HT-29 (cell line): ENCODE measurements around the gene CYB561D1. TPM values are rescaled to one million over a fixed set of nuclear protein-coding genes. Genes with fewer than 3 reads are reported as not detected.

Source experiments
- DNase-seq: peaks from one replicate; pipeline ENCODE4 v3.0.0-alpha.2; 2015; ENCODE audit warnings: low spot score
- total RNA-seq: library from RNA; depleted of rRNA; stranded (reverse); fragments of >200 nt; shearing (Covaris generic); gene quantifications from 2 replicates; pipeline ENCODE4 v1.2.3, GENCODE V29; 2014

Gene CYB561D1
- total RNA-seq, 1 experiment from 2014 or later = 5.9 TPM

- DNase-seq = no peak
Observed at GRCh38 chr1:109479901-109480300, 14.0 kb upstream of the CYB561D1 start.

- no peak for DNase-seq
Observed at GRCh38 chr1:109481646-109482045, 12.2 kb upstream of the CYB561D1 start.

DNA sequence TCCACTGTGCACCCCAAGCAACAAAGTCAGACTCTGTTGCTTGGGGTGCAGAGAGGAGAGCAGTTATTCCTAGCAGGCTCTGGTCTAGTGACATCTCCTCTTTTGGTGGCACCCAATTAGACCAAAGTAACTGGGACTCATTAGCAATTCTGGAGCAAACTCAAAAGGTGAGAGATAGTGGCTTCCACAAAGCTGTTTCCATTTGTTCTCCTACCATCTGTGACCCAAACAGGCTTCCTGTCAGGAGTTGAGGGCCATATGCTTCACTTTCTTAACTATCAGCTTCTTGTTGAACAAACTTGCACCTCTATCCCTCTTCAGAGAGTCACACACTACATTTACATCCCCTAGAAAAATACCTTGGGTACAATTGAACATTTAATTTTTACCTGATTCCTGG lies 11.7 kb upstream of the CYB561D1 start:
- DNase-seq = no peak

DNA sequence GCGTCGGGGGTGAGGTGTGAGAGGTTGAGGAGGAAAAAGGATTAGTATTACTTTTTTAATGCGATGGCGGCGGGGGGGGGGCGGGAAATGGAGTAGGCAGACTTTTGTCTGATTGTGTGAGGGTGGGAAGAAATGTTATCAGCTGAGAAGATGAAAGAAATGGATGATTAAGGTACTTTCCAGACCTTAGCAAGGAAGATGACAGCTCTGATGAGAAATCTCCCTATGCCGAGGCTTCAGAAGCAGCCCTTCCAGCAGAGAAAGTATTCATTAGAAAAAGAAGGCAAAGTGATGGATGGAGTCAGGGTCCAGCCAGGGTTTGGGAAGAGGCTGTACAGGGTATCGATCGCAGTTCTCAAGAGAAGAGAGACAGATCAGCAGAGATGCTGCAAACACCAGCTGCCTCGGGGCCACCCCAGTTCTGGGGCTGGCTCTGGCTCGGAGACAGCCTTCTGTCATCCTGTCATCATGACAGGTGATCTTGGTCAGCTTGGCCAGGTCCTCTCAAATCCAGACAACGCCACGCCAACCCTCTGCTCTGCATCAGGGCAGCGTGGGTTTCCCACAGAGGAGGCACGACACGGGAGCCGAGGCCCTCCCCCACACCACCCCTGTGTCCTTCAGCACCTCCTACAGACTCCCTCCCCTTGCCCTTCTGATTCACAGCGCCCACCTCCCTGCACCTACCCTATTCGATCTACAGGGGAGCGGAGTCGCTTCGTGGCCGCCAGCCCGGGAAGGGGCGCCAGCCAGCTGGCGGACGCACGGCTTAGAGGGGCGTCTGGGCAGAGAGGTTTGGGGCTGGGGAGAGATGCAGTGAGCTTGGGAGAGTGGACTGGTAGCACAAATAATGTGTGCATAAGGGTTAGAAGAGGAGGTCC lies 10.9 kb upstream of the CYB561D1 start:
- DNase-seq = no peak

DNA sequence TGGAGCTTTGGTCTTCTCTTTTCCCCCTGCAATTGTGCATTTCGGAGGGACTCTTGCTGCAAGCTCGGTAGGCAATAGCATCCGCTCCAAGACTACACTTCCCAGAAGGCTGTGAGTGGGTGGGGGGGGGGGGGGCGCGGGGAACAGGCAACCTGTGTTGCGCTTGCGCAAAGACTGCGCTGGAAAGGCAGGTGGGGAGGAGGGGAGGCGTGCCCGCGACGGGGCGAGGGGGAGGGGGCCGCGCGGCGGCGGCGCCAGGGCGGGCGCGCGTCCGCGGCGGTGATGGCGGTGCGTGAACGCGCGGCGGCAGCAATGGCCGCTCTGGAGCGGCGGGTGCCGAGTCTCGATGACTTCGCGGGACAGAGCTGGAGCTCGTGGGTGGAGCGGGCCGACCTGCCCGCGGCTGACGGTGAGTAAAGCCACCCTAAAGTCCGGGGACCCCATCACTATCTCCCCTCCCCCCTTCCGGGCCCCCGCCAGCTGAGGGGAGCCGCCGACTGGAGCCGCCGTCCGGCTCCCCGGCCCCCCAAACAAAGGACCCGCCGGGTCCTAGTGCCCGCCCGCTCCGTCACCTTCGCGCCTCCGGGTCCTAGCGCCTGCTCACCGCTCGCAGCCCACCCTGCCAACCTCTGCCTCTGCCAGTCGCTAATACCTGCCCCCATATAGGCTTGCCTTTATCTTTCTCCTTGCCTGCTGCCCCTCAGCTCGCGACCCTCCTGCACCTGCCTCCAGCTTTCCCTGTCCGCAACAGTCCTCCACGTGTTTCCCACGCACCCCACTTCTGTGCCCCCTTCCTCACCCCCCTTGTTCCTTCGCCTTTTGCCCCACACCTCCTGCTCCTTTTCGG lies 10.0 kb upstream of the CYB561D1 start, which contains the start of gene ATXN7L2:
Gene ATXN7L2 (plus strand): TSS at position 234 of the 847 bp plus-strand sequence. CDS start 49 bp downstream, at position 283.
- DNase-seq = peak; percentile 85

GRCh38 chr1:109484519-109484975 lies 9.3 kb upstream of the CYB561D1 start:
- DNase-seq = no peak

DNA sequence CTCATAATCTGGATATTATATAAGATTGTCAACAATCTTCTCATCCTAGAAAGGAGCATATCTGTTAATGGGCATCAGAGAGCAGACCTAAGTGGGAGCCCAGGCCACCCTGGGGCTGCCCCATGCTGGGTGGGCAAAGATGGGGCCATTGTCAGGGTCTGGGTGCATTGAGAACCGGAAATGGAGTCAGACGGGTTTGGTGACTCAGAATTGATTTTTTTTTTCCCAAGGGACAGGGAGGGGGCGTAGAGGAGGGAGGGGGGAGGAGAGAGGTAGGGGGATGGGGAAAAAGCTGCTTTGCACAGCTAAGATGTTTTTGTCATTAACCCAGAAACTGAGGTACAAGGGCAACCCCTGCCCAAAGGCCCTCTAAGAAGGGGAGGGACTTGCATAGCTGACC lies 8.9 kb upstream of the CYB561D1 start:
- no peak for DNase-seq

GRCh38 chr1:109487261-109487660 lies 6.6 kb upstream of the CYB561D1 start:
- no peak for DNase-seq

- DNase-seq = no peak
Observed at GRCh38 chr1:109488201-109488600, 5.7 kb upstream of the CYB561D1 start.

- no peak for DNase-seq
Observed at GRCh38 chr1:109488696-109489095, 5.2 kb upstream of the CYB561D1 start.

GRCh38 chr1:109490029-109490933 lies 3.6 kb upstream of the CYB561D1 start:
- DNase-seq = peak; percentile 83

DNA sequence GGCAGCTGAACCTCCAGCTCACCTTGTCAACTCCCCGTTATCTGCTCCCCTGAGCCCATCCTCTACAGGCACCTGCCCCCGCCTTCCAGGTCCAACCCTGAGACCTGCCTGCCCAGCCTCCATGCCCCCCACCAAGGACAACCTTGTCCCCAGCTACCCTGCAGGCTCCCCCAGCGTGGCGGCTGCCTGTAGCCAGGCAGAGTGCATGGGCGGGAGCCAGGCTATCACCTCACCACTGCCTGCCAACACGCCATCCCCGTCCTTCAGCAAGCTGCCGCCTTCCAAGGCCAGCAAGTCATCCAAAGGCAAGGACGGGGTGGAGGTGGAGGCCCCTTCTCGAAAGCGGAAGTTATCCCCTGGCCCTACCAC lies 3.0 kb upstream of the CYB561D1 start:
- DNase-seq = no peak

GRCh38 chr1:109491372-109491771 lies 2.5 kb upstream of the CYB561D1 start:
- no peak for DNase-seq

- DNase-seq = no peak
Observed at GRCh38 chr1:109492779-109493178, 1.1 kb upstream of the CYB561D1 start.

DNA sequence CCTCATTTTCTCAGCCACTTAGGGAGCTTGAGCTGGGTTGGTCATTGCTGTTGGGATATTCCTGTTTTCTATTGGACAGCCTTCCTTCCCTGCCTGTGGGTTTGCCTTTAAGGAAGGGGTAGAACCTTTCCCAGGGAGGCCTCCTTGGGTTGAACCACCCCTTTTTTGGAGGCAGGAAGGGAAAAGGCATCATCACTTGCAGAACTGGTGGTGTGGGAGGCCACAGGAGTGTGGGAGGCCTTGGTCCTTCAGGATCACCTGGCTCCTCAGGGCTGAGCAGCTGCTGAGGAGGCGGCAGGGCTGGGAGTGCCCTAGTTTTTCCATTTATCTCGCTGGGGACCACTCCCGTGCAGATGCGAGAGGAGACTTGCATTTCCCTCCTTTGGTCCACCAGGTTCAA lies 667 bp upstream of the CYB561D1 start:
- DNase-seq = no peak

- no peak for DNase-seq
Observed at GRCh38 chr1:109495738-109496137, 1.8 kb downstream of the CYB561D1 start.

DNA sequence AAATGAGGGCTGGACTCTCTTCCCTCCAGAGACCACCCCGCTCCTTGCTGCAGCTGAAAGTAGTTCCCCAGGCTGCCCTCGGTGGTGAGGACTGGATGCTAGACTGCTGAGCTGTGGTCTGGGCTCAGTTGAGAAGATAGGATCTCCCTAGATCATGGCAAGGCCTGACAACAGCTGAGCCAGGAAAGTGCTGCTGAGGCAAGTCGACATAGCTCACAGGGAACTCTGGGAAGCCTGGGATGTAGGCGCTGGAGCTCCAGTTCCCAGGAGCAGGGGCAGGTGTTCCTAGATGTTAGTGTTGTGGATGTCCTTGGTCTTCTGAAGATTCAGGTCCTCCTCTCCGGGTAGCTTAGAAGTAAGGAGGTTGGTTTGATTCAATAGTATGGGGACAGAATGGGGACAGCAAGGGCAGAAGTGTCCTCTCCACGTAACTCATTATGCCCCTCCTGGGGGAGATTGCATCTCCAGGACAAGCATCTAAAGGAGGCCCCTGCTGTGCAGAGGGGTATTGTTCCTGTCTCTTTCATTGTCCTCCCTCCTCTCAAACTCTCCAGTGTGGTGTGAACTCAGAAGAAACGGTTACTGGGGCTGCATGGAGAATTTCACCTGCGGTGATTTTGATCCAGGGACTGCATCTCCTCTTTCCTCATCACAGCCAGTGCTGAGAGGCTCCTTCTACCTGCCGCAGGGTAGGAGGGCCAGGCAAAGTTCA lies 3.7 kb downstream of the CYB561D1 start:
- no peak for DNase-seq

DNA sequence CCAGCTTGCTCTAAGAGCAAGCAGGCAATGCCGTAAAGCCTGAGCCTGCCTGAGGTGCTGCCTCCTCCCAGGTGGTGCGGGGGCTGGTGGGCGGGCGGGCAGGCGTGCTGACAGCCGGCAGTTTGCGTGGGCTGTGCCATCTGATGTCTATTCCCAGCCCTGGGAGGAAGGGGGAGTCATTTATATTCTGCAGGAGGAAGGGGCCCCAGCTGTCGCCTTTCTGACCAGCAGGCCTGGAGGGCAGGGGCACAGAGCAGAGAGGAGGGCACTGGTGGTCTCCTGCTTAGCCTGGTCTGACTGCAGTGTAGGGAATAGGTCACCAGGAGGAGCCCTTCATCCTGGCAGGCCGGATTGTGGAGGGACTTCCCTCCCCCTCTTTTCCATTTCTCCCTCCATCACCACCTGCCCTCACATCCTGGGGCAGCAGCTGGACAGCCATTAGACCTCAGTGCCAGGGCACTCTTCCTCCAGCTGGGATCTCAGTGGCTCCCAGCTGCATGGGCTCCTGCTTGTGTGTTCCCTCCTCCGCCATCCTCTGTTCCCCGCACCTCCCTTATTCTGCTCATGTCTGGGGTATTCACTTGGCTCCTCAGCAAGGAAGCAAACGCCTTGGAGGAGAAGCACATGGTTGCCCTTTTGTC lies 4.4 kb downstream of the CYB561D1 start:
- peak; percentile 38 for DNase-seq

- no peak for DNase-seq
Observed at GRCh38 chr1:109499081-109499480, 5.2 kb downstream of the CYB561D1 start.
